Neural progenitor cell (in vitro differentiated cells): ENCODE results near the gene CTSL. TPM values are rescaled to one million over a fixed set of nuclear protein-coding genes. Genes with fewer than 3 reads are reported as not detected.

Source experiments
- DNase-seq: peaks from one replicate; pipeline ENCODE4 v3.0.0-alpha.2; 2016; ENCODE audit warnings: low spot score
- H2AFZ ChIP-seq: fragments of 200-600 bp; sonication (generic); replicated peaks from 2 replicates; pipeline ENCODE4 v1.6.1; 2016; ENCODE audit warnings: antibody characterized with exemption
- H3F3A ChIP-seq: fragments of 200-600 bp; sonication (generic); 2 replicates; pipeline ENCODE4 v1.6.1; 2016; ENCODE audit warnings: antibody characterized with exemption, low read depth
- H3K27ac ChIP-seq: fragments of 200-600 bp; sonication (generic); 2 replicates; pipeline ENCODE4 v1.5.1; 2016; ENCODE audit warnings: mild to moderate bottlenecking
- H3K27me3 ChIP-seq: fragments of 200-600 bp; sonication (generic); 2 replicates; pipeline ENCODE4 v1.6.1; 2016; ENCODE audit warnings: mild to moderate bottlenecking, moderate library complexity
- H3K36me3 ChIP-seq: fragments of 200-600 bp; sonication (generic); 2 replicates; pipeline ENCODE4 v1.5.1; 2016
- H3K4me1 ChIP-seq: fragments of 200-600 bp; sonication (generic); 2 replicates; pipeline ENCODE4 v1.6.1; 2016; ENCODE audit warnings: mixed run types
- H3K4me2 ChIP-seq: fragments of 200-600 bp; sonication (generic); 2 replicates; pipeline ENCODE4 v1.6.1; 2016
- H3K4me3 ChIP-seq: fragments of 200-600 bp; sonication (generic); 2 replicates; pipeline ENCODE4 v1.5.1; 2016
- H3K79me2 ChIP-seq: fragments of 200-600 bp; sonication (generic); 2 replicates; pipeline ENCODE4 v1.6.1; 2016; ENCODE audit warnings: low read depth
- H3K9ac ChIP-seq: fragments of 200-600 bp; sonication (generic); 2 replicates; pipeline ENCODE4 v1.6.1; 2016
- H3K9me3 ChIP-seq: fragments of 200-600 bp; sonication (generic); 2 replicates; pipeline ENCODE4 v1.5.1; 2016; ENCODE audit warnings: low read depth
- H4K20me1 ChIP-seq: fragments of 200-600 bp; sonication (generic); 2 replicates; pipeline ENCODE4 v1.6.1; 2016; ENCODE audit warnings: low read depth
- H3K27ac Mint-ChIP-seq: 3 replicates; pipeline ENCODE4 v1.8.0; 2021; ENCODE audit warnings: mixed read lengths
- H3K27me3 Mint-ChIP-seq: 2 replicates; pipeline ENCODE4 v1.8.0; 2022; ENCODE audit warnings: low read depth, mild to moderate bottlenecking, inconsistent platforms, moderate library complexity, mixed read lengths; ENCODE audit not compliant: insufficient read depth
- H3K36me3 Mint-ChIP-seq: 3 replicates; pipeline ENCODE4 v1.8.0; 2021; ENCODE audit warnings: mixed read lengths
- H3K4me1 Mint-ChIP-seq: 3 replicates; pipeline ENCODE4 v1.8.0; 2021; ENCODE audit warnings: mixed read lengths
- H3K4me3 Mint-ChIP-seq: 3 replicates; pipeline ENCODE4 v1.8.0; 2021; ENCODE audit warnings: mild to moderate bottlenecking, moderate library complexity, mixed read lengths
- H3K9me3 Mint-ChIP-seq: 3 replicates; pipeline ENCODE4 v1.8.0; 2020; ENCODE audit warnings: mixed read lengths
- CTCF ChIP-seq: fragments of 200-600 bp; sonication (generic); IDR thresholded peaks from 2 replicates; pipeline ENCODE4 v1.5.1; 2017; ENCODE audit warnings: antibody characterized with exemption, mild to moderate bottlenecking
- EZH2 ChIP-seq: fragments of 200-600 bp; sonication (generic); IDR thresholded peaks from 2 replicates; pipeline ENCODE4 v1.6.1; 2017; ENCODE audit warnings: antibody characterized with exemption, mild to moderate bottlenecking, moderate library complexity
- EZH2phosphoT487 ChIP-seq: fragments of 200-600 bp; sonication (generic); IDR thresholded peaks from 2 replicates; pipeline ENCODE4 v1.6.1; 2017; ENCODE audit warnings: antibody characterized with exemption
- total RNA-seq: library from RNA; depleted of rRNA; stranded (reverse); fragments of >200 nt; gene quantifications from 2 replicates; pipeline ENCODE4 v1.2.3, GENCODE V29; 2015; ENCODE audit warnings: low replicate concordance

The CTSL gene
- total RNA-seq, 1 donor from 2014 or later: 35.9 TPM

GRCh38 chr9:87685441-87685840 lies 40.5 kb upstream of the CTSL start:
- Mint-ChIP-seq H3K27ac (no peak overlapping the region), H3K4me1 (peaks cover 5% of the 10 kb centered on the region), H3K4me3 (no peak overlapping the region), H3K9me3 (peaks cover 8% of the 10 kb centered on the region), H3K27me3 (peaks cover 4% of the 10 kb centered on the region), H3K36me3 (peaks cover 41% of the 10 kb centered on the region)
- H3K4me3 ChIP-seq: no peak overlapping the region
- H3K79me2 ChIP-seq: no peaks in the 10 kb centered on the region
- no peaks in the 10 kb centered on the region for H3K4me1 ChIP-seq
- no peak overlapping the region for H3K9ac ChIP-seq
- no peak overlapping the region for H3K4me2 ChIP-seq
- no peaks in the 10 kb centered on the region for H3F3A ChIP-seq
- H3K27ac ChIP-seq: no peak overlapping the region
- no peaks in the 10 kb centered on the region for H3K9me3 ChIP-seq
- DNase-seq: no peak
- H2AFZ ChIP-seq: no peak overlapping the region
- no peaks in the 10 kb centered on the region for H3K27me3 ChIP-seq
- no peaks in the 10 kb centered on the region for H3K36me3 ChIP-seq
- no peak for TF ChIP-seq EZH2
- no peak for TF ChIP-seq EZH2phosphoT487
- TF ChIP-seq CTCF: no peak
- no peaks in the 10 kb centered on the region for H4K20me1 ChIP-seq

- H3K79me2 ChIP-seq: no peaks in the 10 kb centered on the region
- H3K36me3 ChIP-seq: no peaks in the 10 kb centered on the region
- no peak overlapping the region for H3K4me3 ChIP-seq
- H3K27ac Mint-ChIP-seq: no peak overlapping the region
- no peak overlapping the region for H3K4me2 ChIP-seq
- no peak overlapping the region for H2AFZ ChIP-seq
- H3K27ac ChIP-seq: no peak overlapping the region
- H3K9ac ChIP-seq: no peak overlapping the region
- DNase-seq: no peak
- peaks cover 11% of the 10 kb centered on the region for H3K9me3 Mint-ChIP-seq
- no peaks in the 10 kb centered on the region for H3K27me3 ChIP-seq
- no peaks in the 10 kb centered on the region for H3K4me1 ChIP-seq
- no peaks in the 10 kb centered on the region for H3K9me3 ChIP-seq
- H4K20me1 ChIP-seq: no peaks in the 10 kb centered on the region
- no peak for TF ChIP-seq CTCF
- TF ChIP-seq EZH2phosphoT487: no peak
- TF ChIP-seq EZH2: no peak
- peaks cover 4% of the 10 kb centered on the region for H3K27me3 Mint-ChIP-seq
- H3K36me3 Mint-ChIP-seq: peaks cover 47% of the 10 kb centered on the region
- peaks cover 5% of the 10 kb centered on the region for H3K4me1 Mint-ChIP-seq
- no peaks in the 10 kb centered on the region for H3F3A ChIP-seq
- no peak overlapping the region for H3K4me3 Mint-ChIP-seq
Observed at GRCh38 chr9:87685871-87686519, 39.9 kb upstream of the CTSL start.

GRCh38 chr9:87686520-87687090 lies 39.3 kb upstream of the CTSL start:
- Histone ChIP-seq H3K27ac (no peak overlapping the region), H3F3A (no peaks in the 10 kb centered on the region), H2AFZ (no peak overlapping the region), H3K4me1 (no peaks in the 10 kb centered on the region), H3K9me3 (no peaks in the 10 kb centered on the region), H3K27me3 (no peaks in the 10 kb centered on the region), H3K4me2 (no peak overlapping the region), H3K9ac (no peak overlapping the region), H3K79me2 (no peaks in the 10 kb centered on the region), H3K36me3 (no peaks in the 10 kb centered on the region), H4K20me1 (no peaks in the 10 kb centered on the region), H3K4me3 (no peak overlapping the region)
- H3K4me1 Mint-ChIP-seq: peaks cover 5% of the 10 kb centered on the region
- TF ChIP-seq CTCF (no peak), EZH2 (no peak), EZH2phosphoT487 (no peak)
- peaks cover 49% of the 10 kb centered on the region for H3K36me3 Mint-ChIP-seq
- H3K4me3 Mint-ChIP-seq: no peak overlapping the region
- no peak overlapping the region for H3K27ac Mint-ChIP-seq
- no peak for DNase-seq
- H3K9me3 Mint-ChIP-seq: peaks cover 16% of the 10 kb centered on the region
- H3K27me3 Mint-ChIP-seq: peaks cover 4% of the 10 kb centered on the region
